Measurements from ENCODE around the gene ISOC1.

- TF ChIP-seq POLR2A (IDR thresholded peaks at IDR 0.05) (no peak), CTCF (IDR thresholded peaks at IDR 0.05) (no peak)
Measured at GRCh38 chr5:129074903-129075302, 19.6 kb upstream of the ISOC1 start.

All from uterus (tissue), 2 donors.